ENCODE measurements around the gene RANBP3.
"Not testable (repeated sequence)": the region's sequence is repeated elsewhere in the genome, so short reads cannot be mapped to it uniquely, and the experiment has no call there.

Gene RANBP3

GRCh38 chr19:5897189-5897969 is 80.6 kb downstream of the RANBP3 start:
- no peak for DNase-seq

GRCh38 chr19:5896365-5897076 is 81.4 kb downstream of the RANBP3 start:
- DNase-seq, result no peak

DNA sequence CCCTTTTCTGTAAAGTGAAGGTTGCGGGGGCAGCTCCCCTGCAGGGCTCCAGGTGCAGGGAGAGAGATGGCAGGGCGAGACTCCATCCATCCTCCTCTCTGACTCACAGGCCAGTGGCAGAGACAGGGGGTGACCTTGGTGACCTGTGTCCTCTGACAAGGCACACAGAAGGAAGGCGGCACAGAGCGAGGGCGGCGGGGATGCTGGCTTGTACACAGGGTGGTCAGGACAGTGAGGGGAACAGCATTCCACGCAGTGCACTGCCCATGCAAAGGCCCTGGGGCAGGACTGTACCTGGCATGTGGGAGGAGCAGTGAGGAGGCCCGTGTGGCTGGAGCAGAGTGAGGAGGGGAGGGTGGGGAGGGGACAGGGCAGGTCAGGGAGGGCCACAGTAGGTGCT is 82.0 kb downstream of the RANBP3 start:
- DNase-seq, result no peak

GRCh38 chr19:5895409-5895808 is 82.5 kb downstream of the RANBP3 start:
- DNase-seq, result no peak

GRCh38 chr19:5894704-5895349 is 83.1 kb downstream of the RANBP3 start:
- DNase-seq, result no peak

GRCh38 chr19:5893907-5894703 is 83.8 kb downstream of the RANBP3 start:
- DNase-seq, result no peak

DNA sequence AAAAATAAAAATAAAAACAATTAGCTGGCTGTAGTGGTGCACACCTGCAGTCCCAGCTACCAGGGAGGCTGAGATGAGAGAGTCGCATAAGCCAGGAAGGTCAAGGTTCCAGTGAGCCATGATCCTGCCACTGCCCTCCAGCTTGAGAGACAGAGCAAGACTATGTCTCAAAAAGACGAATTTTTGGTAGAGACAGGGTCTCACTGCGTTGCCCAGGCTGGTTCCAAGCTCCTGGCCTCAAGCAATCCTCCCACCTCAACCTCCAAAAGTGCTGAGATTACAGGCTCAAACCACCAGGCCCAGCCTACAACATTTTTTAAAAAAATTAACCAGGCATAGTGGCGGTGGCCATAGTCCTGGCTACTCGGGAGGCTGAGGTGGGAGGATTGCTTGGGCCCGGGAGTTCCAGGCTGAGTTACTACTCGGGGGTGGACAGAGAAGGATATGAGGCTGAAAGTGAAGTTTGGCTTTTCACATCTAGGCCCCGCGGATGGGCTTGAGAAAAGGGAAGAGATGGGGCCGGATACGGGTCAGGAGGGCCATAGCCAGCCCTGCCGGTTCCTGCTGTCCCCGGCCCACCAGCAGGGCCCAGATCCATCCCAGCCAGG is 84.5 kb downstream of the RANBP3 start:
- DNase-seq, result no peak

DNA sequence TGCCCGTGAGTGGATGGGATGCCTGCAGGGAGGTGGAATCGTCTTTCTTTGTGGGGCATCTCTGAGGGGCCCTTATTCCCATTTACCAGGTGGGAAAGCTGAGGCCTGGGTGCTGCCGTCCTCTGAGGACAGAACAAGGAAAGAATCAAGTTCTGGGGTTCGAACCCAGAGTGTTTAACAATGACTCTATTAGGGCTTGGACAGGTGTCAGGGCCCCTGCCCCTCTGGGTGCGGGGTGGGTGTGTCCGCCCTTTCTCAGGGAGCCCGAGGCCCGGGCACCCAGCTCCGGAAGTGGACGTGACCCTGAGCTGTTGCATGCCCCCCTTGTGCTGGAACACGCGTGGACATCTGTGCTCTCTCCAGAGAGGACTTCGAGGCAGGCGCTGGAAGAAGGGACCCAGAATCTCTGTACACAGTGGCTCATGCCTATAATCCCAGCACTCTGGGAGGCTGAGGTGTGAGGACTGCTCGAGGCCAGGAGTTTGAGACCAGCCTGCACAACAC is 85.1 kb downstream of the RANBP3 start:
- DNase-seq, result no peak

- DNase-seq, result no peak
Measured at GRCh38 chr19:5891938-5892771, 85.8 kb downstream of the RANBP3 start.

GRCh38 chr19:5891572-5891937 is 86.4 kb downstream of the RANBP3 start:
- DNase-seq, result no peak

GRCh38 chr19:5890099-5890498 is 87.8 kb downstream of the RANBP3 start:
- DNase-seq, result no peak

DNA sequence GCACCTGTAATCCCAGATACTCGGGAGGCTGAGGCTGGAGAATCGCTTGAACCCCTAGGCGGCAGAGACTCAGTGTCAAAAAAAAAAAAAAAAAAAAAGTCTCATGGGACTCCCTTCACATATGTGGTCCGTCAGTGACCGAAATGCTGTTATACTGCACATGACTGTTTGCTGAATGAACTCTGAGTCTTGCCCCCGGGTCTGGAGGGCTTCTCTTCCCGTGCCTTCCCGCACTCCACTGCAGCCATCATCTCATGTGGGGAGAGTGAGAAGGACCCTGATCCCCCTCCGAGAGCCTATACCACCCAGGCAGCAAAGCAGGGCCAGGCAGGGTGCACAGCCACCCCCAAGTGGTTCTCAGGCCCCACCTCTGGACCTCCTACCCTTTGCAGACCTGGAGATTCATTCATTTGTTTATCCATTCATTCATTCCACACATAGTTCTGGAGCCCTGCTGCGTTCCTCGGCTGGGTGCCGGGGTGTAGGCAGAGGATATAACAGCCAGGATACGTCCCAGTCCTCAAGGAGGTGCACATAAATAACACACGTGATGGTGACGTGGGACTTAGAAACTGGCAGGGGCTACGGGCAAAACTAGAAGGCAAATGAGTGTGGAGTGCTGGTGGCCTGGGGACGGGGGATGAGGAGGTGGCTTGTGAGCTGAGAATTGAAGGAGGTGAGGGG is 88.5 kb downstream of the RANBP3 start:
- no peak for DNase-seq

GRCh38 chr19:5884065-5884811 is 93.7 kb downstream of the RANBP3 start:
- not testable (repeated sequence) for DNase-seq

DNA sequence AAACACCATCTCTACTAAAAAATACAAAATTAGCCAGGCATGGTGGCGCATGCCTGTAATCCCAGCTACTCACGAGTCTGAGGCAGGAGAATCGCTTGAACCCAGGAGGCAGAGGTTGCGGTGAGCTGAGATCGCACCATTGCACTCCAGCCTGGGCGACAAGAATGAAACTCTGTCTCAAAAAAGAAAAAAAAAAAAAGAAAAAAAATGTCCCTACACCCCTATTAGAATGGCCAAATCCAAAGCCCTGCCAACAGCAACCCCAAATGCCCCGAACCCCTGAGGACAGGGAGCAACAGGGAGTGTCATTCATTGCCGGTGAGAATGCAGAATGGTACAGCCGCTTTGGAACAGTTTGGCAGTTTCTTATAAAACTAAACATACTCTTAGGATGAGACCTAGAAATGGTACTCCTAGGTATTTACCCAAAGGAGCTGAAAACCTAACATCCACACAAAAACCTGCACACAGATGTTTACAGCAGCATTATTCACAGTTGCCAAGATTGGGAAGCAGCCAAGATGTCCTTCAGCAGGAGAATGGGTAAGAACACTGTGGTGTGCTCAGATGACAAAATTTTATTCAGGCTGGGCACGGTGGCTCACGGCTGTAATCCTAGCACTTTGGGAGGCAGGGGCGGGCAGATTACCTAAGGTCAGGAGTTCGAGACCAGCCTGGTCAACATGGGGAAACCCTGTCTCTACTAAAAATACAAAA is 94.6 kb downstream of the RANBP3 start:
- DNase-seq, result not testable (repeated sequence)

GRCh38 chr19:5882421-5882968 is 95.4 kb downstream of the RANBP3 start:
- DNase-seq, result no peak

GRCh38 chr19:5881543-5882299 is 96.2 kb downstream of the RANBP3 start:
- DNase-seq, result no peak

DNA sequence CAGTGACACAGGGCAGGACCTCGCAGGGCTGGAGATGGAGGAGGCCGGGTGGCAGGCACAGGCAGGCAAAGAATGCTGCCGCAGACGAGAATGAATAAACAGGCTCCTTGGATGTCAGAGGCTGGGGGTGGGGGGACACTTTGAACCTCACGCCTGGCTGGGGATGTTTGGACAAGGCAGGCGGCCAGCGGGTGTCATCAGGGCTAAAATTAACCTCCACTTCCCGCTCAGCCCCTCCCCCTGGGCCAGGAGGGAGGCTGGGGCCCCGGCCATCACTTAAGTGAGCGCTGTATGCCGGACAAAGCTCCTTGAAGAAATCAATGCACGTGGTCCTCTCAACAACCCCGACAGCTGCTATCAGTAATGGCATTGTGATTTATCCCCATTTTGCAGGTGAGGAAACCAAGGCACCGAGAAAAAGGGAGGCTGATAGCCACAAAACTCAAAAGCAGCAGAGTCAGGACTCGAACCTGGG is 97.3 kb downstream of the RANBP3 start:
- DNase-seq, result no peak

DNA sequence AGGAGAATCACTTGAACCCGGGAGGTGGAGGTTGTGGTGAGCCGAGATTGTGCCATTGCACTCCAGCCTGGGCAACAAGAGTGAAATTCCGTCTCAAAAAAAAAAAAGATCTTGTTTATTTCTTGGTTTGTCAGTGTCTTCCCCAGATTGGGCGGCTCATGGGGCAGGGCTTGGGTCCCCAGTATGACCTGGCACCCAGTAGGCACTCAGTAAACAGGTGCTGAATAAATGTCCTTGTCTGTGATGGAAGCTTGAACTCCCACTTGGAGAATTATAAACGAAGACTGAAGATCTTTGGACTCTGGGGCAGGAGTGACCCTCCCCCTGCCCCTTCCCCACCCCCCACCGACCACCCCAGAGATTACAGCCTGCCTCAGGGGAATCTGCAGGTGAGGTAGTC is 97.7 kb downstream of the RANBP3 start:
- no peak for DNase-seq
